ENCODE measurements around the gene FRMD3.

The FRMD3 gene

GRCh38 chr9:83219924-83220438 lies 318.2 kb downstream of the FRMD3 start:
- no peak overlapping the region for H3K9ac ChIP-seq
- no peak for TF ChIP-seq CTCF (IDR thresholded peaks at IDR 0.05)

GRCh38 chr9:83219154-83219923 lies 318.9 kb downstream of the FRMD3 start:
- Histone ChIP-seq H2AFZ (peak overlapping the region; percentile 85), H3K4me2 (ENCODE audit: low read length) (peak overlapping the region; percentile 94), H3K4me3 (ENCODE audit: low read depth, low read length) (peak overlapping the region; percentile 80), H3K9me3 (ENCODE audit: control insufficient read depth, low read length) (no peaks in the 10 kb centered on the region), H3K36me3 (ENCODE audit: control insufficient read depth, insufficient read depth, low read length) (no peaks in the 10 kb centered on the region), H3K79me2 (no peaks in the 10 kb centered on the region), H3K4me1 (no peaks in the 10 kb centered on the region), H3K9ac (no peak overlapping the region), H3K27ac (peak overlapping the region; percentile 77), H3K27me3 (ENCODE audit: control insufficient read depth, insufficient read depth, low read length) (no peaks in the 10 kb centered on the region)
- TF ChIP-seq CTCF (IDR thresholded peaks at IDR 0.05) = peak; percentile 52

More at GRCh38 chr9:83219924-83220438, 318.2 kb downstream of the FRMD3 start:
- Histone ChIP-seq H3K9me3 (ENCODE audit: control insufficient read depth, low read length) (no peaks in the 10 kb centered on the region), H3K36me3 (ENCODE audit: control insufficient read depth, insufficient read depth, low read length) (no peaks in the 10 kb centered on the region), H3K27me3 (ENCODE audit: control insufficient read depth, insufficient read depth, low read length) (no peaks in the 10 kb centered on the region), H2AFZ (peak overlapping the region; percentile 85), H3K27ac (peak overlapping the region; percentile 77), H3K4me1 (no peaks in the 10 kb centered on the region), H3K79me2 (no peaks in the 10 kb centered on the region), H3K4me3 (ENCODE audit: low read depth, low read length) (peak overlapping the region; percentile 80), H3K4me2 (ENCODE audit: low read length) (peak overlapping the region; percentile 94)

- Histone ChIP-seq H3K27ac (peak overlapping the region; percentile 36), H3K4me2 (ENCODE audit: low read length) (peak overlapping the region; percentile 94), H3K4me3 (ENCODE audit: low read depth, low read length) (peak overlapping the region; percentile 80), H3K79me2 (no peaks in the 10 kb centered on the region), H2AFZ (peak overlapping the region; percentile 85), H3K36me3 (ENCODE audit: control insufficient read depth, insufficient read depth, low read length) (no peaks in the 10 kb centered on the region), H3K4me1 (no peaks in the 10 kb centered on the region), H3K27me3 (ENCODE audit: control insufficient read depth, insufficient read depth, low read length) (no peaks in the 10 kb centered on the region), H3K9me3 (ENCODE audit: control insufficient read depth, low read length) (no peaks in the 10 kb centered on the region), H3K9ac (no peak overlapping the region)
- no peak for TF ChIP-seq CTCF (IDR thresholded peaks at IDR 0.05)
These were observed 319.6 kb downstream of the FRMD3 start for GRCh38 chr9:83218411-83219090.

GRCh38 chr9:83209188-83209731 lies 328.9 kb downstream of the FRMD3 start:
- H3K4me1 ChIP-seq = no peaks in the 10 kb centered on the region
- no peak overlapping the region for H3K9ac ChIP-seq
- H3K79me2 ChIP-seq = no peaks in the 10 kb centered on the region
- no peaks in the 10 kb centered on the region for H3K27me3 ChIP-seq (ENCODE audit: control insufficient read depth, insufficient read depth, low read length)
- H2AFZ ChIP-seq = no peak overlapping the region
- H3K9me3 ChIP-seq (ENCODE audit: control insufficient read depth, low read length) = no peaks in the 10 kb centered on the region
- no peak overlapping the region for H3K27ac ChIP-seq
- H3K36me3 ChIP-seq (ENCODE audit: control insufficient read depth, insufficient read depth, low read length) = no peaks in the 10 kb centered on the region
- TF ChIP-seq CTCF (IDR thresholded peaks at IDR 0.05) = no peak
- H3K4me3 ChIP-seq (ENCODE audit: low read depth, low read length) = no peak overlapping the region
- no peak overlapping the region for H3K4me2 ChIP-seq (ENCODE audit: low read length)
